Measurements from ENCODE around the gene CDKL1. TPM values are rescaled to one million over a fixed set of nuclear protein-coding genes. Genes with fewer than 3 reads are reported as not detected.
A peak's percentile ranks its signal among the peaks of the same experiment; 100 is the strongest.

The CDKL1 gene
- total and polyA plus RNA-seq, 2 of the 13 experiments (the other 11 are each of a cell fraction or from before 2014, with no cell fraction given): 4.4 to 5.1 TPM

DNA sequence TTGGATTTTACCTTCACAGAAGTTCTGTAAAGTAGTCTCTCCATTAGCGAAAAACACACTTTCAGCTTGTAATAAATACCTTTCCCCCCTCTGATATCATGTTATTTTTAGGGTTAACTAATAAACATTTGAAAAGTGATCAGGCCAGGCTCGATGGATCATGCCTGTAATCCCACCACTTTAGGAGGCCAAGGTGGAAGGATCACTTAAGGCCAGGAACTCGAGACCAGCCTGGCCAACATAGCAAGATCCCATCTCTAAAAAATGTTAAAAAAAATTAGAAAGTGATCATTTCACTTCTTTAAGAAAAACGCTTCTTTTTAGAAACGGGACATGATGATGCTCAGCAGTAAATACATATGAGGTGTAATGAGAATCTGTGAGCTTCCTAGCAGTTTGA lies 2.0 kb downstream of the CDKL1 start (continued):
- TF ChIP-seq BCL6 (CRISPR knock-in tag; IDR thresholded peaks at IDR 0.05) (no peak), ZNF451 (CRISPR knock-in tag; IDR thresholded peaks at IDR 0.05) (no peak)
- TF ChIP-seq, protein P1, sequence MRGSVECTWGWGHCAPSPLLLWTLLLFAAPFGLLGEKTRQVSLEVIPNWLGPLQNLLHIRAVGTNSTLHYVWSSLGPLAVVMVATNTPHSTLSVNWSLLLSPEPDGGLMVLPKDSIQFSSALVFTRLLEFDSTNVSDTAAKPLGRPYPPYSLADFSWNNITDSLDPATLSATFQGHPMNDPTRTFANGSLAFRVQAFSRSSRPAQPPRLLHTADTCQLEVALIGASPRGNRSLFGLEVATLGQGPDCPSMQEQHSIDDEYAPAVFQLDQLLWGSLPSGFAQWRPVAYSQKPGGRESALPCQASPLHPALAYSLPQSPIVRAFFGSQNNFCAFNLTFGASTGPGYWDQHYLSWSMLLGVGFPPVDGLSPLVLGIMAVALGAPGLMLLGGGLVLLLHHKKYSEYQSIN (CRISPR knock-in tag; IDR thresholded peaks at IDR 0.05; ENCODE audit: borderline replicate concordance): no peak

DNA sequence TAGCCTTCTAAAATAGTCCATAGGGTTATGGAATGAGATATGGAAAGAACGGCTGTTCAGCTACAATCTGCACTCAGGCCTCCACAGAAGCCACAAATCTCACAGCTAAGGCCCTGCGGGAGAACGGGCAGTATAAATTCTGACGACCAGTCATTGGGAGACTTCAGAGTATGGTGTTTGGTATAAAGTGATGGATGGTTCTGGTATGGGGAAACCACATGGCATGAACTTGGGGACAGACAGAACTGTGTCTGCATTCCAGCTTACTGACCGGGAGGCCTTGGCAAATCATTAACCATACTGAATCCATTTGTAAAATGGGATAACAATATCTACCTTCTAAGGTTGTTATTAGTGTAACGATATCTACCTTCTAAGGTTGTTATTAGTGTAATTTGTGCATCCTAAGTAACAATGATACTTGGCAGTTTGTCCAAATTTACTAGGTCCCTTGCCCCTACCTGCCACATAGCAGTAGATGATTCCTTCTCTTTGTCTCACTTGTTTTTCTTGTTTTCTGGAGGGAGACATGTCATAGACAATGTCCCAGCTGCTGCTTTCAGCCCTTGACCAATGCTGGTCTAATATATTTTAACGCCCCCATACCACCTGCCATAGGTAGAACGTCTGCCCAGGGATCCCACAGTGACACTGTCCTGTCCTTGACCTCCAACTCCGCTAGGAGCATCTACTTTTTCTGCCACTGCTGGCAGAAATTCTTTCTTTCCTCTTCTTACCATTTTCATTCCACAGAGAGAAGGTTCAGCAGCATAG lies 6.8 kb downstream of the CDKL1 start:
- peak overlapping the region; percentile 62 for H3K4me2 ChIP-seq (ENCODE audit: low read depth, low read length)
- intact Hi-C loops (cut with micrococcal nuclease; ENCODE audit: unreplicated experiment): no loop called here
- H2AFZ ChIP-seq (ENCODE audit: low read length): no peak overlapping the region
- POLR2A ChIA-PET: no interaction called here
- WGBS (ENCODE audit: low lambda C conversion rate): 12% methylated on average over 9 of the region's 9 CpGs
- no TSS peak for BruUV-seq (replicated peaks)
- no peaks in the 10 kb centered on the region for H4K20me1 ChIP-seq (ENCODE audit: insufficient read depth, low read length)
- H3K9me3 ChIP-seq (ENCODE audit: low read length): no peaks in the 10 kb centered on the region
- no peaks in the 10 kb centered on the region for H3K36me3 ChIP-seq (replicated peaks in 1 of 2; ENCODE audit: control insufficient read depth in 1 of 2, insufficient read depth in 2 of 2, low read length in 2 of 2)
- H3K9ac ChIP-seq (ENCODE audit: insufficient read depth, low read depth, low read length): no peak overlapping the region
- peak overlapping the region in 1 of 3 experiments; percentile 32; a peak in 1 of 6 replicates for H3K4me3 ChIP-seq (replicated peaks in 1 of 3; ENCODE audit: insufficient read depth in 1 of 3, low read depth in 2 of 3, low read length in 3 of 3)
- H3K79me2 ChIP-seq (ENCODE audit: insufficient read depth, low read length): no peaks in the 10 kb centered on the region
- FAIRE-seq (peak; percentile 80), DNase-seq (ENCODE audit: low spot score) (peak; percentile 59), ATAC-seq (peak; percentile 90)
- CTCF ChIA-PET (ENCODE audit: low intra/inter-chr PET ratio, low total read pairs): no interaction called here
- no peaks in the 10 kb centered on the region for H3K27me3 ChIP-seq (ENCODE audit: control insufficient read depth in 1 of 2, insufficient read depth in 2 of 2, low read length in 2 of 2)
- H3K27ac ChIP-seq (ENCODE audit: extremely low read length, insufficient read depth, low read length): no peak overlapping the region
- in situ Hi-C loops (cut with HindIII; ENCODE audit: extremely low pct_ligation_motif_present, low pct_unique_long_range_greater_than_20kb): no loop called here
- peaks cover 40% of the 10 kb centered on the region for H3K4me1 ChIP-seq (ENCODE audit: insufficient read depth, low read length)
- TF ChIP-seq, protein P2, sequence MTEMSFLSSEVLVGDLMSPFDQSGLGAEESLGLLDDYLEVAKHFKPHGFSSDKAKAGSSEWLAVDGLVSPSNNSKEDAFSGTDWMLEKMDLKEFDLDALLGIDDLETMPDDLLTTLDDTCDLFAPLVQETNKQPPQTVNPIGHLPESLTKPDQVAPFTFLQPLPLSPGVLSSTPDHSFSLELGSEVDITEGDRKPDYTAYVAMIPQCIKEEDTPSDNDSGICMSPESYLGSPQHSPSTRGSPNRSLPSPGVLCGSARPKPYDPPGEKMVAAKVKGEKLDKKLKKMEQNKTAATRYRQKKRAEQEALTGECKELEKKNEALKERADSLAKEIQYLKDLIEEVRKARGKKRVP (CRISPR knock-in tag; IDR thresholded peaks at IDR 0.05): no peak
- TF ChIP-seq ZNF644 (CRISPR knock-in tag; IDR thresholded peaks at IDR 0.05; ENCODE audit: low read depth) (0 out of 2 replicates have a peak, but pooled peaks have one; percentile 12), KAT8 (CRISPR knock-in tag; IDR thresholded peaks at IDR 0.05) (peak; percentile 14; the same call in 1 of the 2 replicates), GATAD2A (CRISPR knock-in tag; IDR thresholded peaks at IDR 0.05) (peak; percentile 24; the same call in 1 of the 2 replicates), NR2F6 (IDR thresholded peaks at IDR 0.05) (peak; percentile 30; the same call in 1 of the 2 replicates), NR2F6 (CRISPR knock-in tag; IDR thresholded peaks at IDR 0.05) (no peak), RARA (CRISPR knock-in tag; IDR thresholded peaks at IDR 0.05) (peak; percentile 51), TEAD3 (CRISPR knock-in tag; optimal IDR thresholded peaks at IDR 0.05; ENCODE audit: borderline replicate concordance) (peak; percentile 35)
- TF ChIP-seq, protein P3, sequence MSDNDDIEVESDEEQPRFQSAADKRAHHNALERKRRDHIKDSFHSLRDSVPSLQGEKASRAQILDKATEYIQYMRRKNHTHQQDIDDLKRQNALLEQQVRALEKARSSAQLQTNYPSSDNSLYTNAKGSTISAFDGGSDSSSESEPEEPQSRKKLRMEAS (IDR thresholded peaks at IDR 0.05): peak; percentile 40; the same call in 1 of the 2 replicates
- TF ChIP-seq, protein P4, sequence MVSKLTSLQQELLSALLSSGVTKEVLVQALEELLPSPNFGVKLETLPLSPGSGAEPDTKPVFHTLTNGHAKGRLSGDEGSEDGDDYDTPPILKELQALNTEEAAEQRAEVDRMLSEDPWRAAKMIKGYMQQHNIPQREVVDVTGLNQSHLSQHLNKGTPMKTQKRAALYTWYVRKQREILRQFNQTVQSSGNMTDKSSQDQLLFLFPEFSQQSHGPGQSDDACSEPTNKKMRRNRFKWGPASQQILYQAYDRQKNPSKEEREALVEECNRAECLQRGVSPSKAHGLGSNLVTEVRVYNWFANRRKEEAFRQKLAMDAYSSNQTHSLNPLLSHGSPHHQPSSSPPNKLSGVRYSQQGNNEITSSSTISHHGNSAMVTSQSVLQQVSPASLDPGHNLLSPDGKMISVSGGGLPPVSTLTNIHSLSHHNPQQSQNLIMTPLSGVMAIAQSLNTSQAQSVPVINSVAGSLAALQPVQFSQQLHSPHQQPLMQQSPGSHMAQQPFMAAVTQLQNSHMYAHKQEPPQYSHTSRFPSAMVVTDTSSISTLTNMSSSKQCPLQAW (CRISPR knock-in tag; IDR thresholded peaks at IDR 0.05): peak; percentile 73
- TF ChIP-seq, protein P5, sequence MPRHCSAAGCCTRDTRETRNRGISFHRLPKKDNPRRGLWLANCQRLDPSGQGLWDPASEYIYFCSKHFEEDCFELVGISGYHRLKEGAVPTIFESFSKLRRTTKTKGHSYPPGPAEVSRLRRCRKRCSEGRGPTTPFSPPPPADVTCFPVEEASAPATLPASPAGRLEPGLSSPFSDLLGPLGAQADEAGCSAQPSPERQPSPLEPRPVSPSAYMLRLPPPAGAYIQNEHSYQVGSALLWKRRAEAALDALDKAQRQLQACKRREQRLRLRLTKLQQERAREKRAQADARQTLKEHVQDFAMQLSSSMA (CRISPR knock-in tag; IDR thresholded peaks at IDR 0.05): no peak
